HCT116 (cell line): ENCODE data around the gene CTXN2. TPM values are rescaled to one million over a fixed set of nuclear protein-coding genes. Genes with fewer than 3 reads are reported as not detected.

ENCODE experiments used
- ATAC-seq: fragments of 200-7000 bp; cut with Tn5 transposase; 2 replicates; pipeline ENCODE4 v1.9.1; 2020; ENCODE audit warnings: mild to moderate bottlenecking, moderate library complexity
- BruUV-seq: library from RNA; stranded (reverse); fragments of 400-500 nt; replicated peaks from 2 replicates; lab custom pipeline; 2021; lab: Mats Ljungman, UMichigan
- CTCF ChIA-PET: fragments of 300-600 bp; sonication (Branson Sonifier 250); formaldehyde crosslinking; loops from one replicate; lab custom pipeline; 2021; ENCODE audit warnings: antibody characterized with exemption; lab: Charles Lee
- POLR2A ChIA-PET: fragments of 300-600, 350-600 bp; sonication (Branson Sonifier 250); formaldehyde crosslinking; loops from one replicate; lab custom pipeline; 2021; ENCODE audit warnings: antibody characterized with exemption; lab: Charles Lee
- RAD21 ChIA-PET, 2 experiments: fragments of 300-600 bp; sonication (Branson Sonifier 250); formaldehyde crosslinking; loops; one replicate each; lab custom pipeline; 2023; ENCODE audit warnings: low total read pairs in 2 of 2; ENCODE audit not compliant: uncharacterized antibody in 2 of 2, unreplicated experiment in 2 of 2, low non-redundant PET in 1 of 2; lab: Charles Lee
- DNase-seq: peaks from one replicate; pipeline ENCODE4 v3.0.0-alpha.2; 2010; ENCODE audit warnings: low read depth, low spot score
- H2AFZ ChIP-seq: fragments of 200-600 bp; shearing (Covaris generic), sonication (generic); 2 replicates; pipeline ENCODE4 v1.6.1; 2017; ENCODE audit warnings: low read depth, mixed run types, mixed read lengths, antibody characterized with exemption, low read length; ENCODE audit not compliant: poor library complexity, severe bottlenecking
- H3K27ac ChIP-seq: 2 replicates; pipeline ENCODE4 v1.5.1; 2012; ENCODE audit warnings: low read depth, low read length
- H3K27me3 ChIP-seq: fragments of 200-600 bp; sonication (generic); 2 replicates; pipeline ENCODE4 v1.6.1; 2016; ENCODE audit warnings: mixed run types, low read length, mixed read lengths; ENCODE audit not compliant: insufficient read depth
- H3K36me3 ChIP-seq, 2 experiments: fragments of 200-500 bp in 1 of 2; fragments of 200-600 bp in 1 of 2; sonication (Bioruptor generic) in 1 of 2; sonication (generic) in 1 of 2; 2 replicates each; pipeline versions ENCODE4 v1.5.1 to v1.6.1; 2014 to 2016; ENCODE audit warnings: low read length in 2 of 2, inconsistent platforms in 1 of 2, mixed read lengths in 1 of 2, mixed run types in 1 of 2; ENCODE audit not compliant: insufficient read depth in 2 of 2, control insufficient read depth in 1 of 2
- H3K4me1 ChIP-seq, 2 experiments: fragments of 200-600 bp in 1 of 2; sonication (generic) in 1 of 2; 2 replicates each; pipeline versions ENCODE4 v1.5.1 to v1.6.1; 2012 to 2017; ENCODE audit warnings: low read length in 2 of 2, inconsistent platforms in 1 of 2, mild to moderate bottlenecking in 1 of 2, mixed read lengths in 1 of 2, mixed run types in 1 of 2, moderate library complexity in 1 of 2; ENCODE audit not compliant: insufficient read depth in 2 of 2, control insufficient read depth in 1 of 2
- H3K4me2 ChIP-seq: fragments of 200-600 bp; sonication (generic); 2 replicates; pipeline ENCODE4 v1.6.1; 2017; ENCODE audit warnings: mixed run types, low read length, mixed read lengths
- H3K4me3 ChIP-seq, 2 experiments: fragments of 200-600 bp in 1 of 2; sonication (generic) in 1 of 2; replicated peaks in 1 of 2; 2 replicates each; pipeline ENCODE4 v1.5.1; 2011 to 2016; ENCODE audit warnings: low read length in 2 of 2, control low read depth in 1 of 2, low read depth in 1 of 2, mild to moderate bottlenecking in 1 of 2, mixed read lengths in 1 of 2, mixed run types in 1 of 2
- H3K79me2 ChIP-seq: fragments of 200-600 bp; sonication (generic); 2 replicates; pipeline ENCODE4 v1.6.1; 2017; ENCODE audit warnings: mild to moderate bottlenecking, mixed run types, low read length, moderate library complexity, mixed read lengths; ENCODE audit not compliant: insufficient read depth
- H3K9ac ChIP-seq: fragments of 200-600 bp; sonication (generic); 2 replicates; pipeline ENCODE4 v1.6.1; 2016; ENCODE audit warnings: low read length, mixed read lengths
- H3K9me2 ChIP-seq: fragments of 200-600 bp; sonication (generic), shearing (Covaris generic); 2 replicates; pipeline ENCODE4 v1.6.1; 2017; ENCODE audit warnings: mixed run types, mild to moderate bottlenecking, moderate library complexity; ENCODE audit not compliant: insufficient read depth
- H3K9me3 ChIP-seq, 2 experiments: fragments of 200-500 bp in 1 of 2; fragments of 200-600 bp in 1 of 2; sonication (Bioruptor generic) in 1 of 2; sonication (generic) in 1 of 2; 2 replicates each; pipeline ENCODE4 v1.6.1; 2014 to 2017; ENCODE audit warnings: low read length in 2 of 2, mixed read lengths in 2 of 2, inconsistent platforms in 1 of 2, low read depth in 1 of 2, mild to moderate bottlenecking in 1 of 2, mixed run types in 1 of 2, moderate library complexity in 1 of 2; ENCODE audit not compliant: control insufficient read depth in 1 of 2, insufficient read depth in 1 of 2
- H4K20me1 ChIP-seq: fragments of 200-600 bp; sonication (generic), shearing (Covaris generic); 2 replicates; pipeline ENCODE4 v1.6.1; 2017; ENCODE audit warnings: mixed run types, mild to moderate bottlenecking, moderate library complexity; ENCODE audit not compliant: insufficient read depth
- CEBPB ChIP-seq: IDR thresholded peaks from 2 replicates; pipeline ENCODE4 v1.6.1; 2012; ENCODE audit warnings: low read depth
- EZH2phosphoT487 ChIP-seq: fragments of 200-600 bp; IDR thresholded peaks from 2 replicates; pipeline ENCODE4 v1.6.1; 2018; ENCODE audit warnings: antibody characterized with exemption, borderline replicate concordance
- JUND ChIP-seq: IDR thresholded peaks from 2 replicates; pipeline ENCODE4 v1.6.1; 2012
- SIN3A ChIP-seq: IDR thresholded peaks from 2 replicates; pipeline ENCODE4 v1.6.1; 2012; ENCODE audit warnings: low read depth
- ZNF274 ChIP-seq: fragments of 200-500 bp; sonication (Bioruptor generic); IDR thresholded peaks from 2 replicates; pipeline ENCODE4 v1.6.1; 2014; ENCODE audit warnings: mild to moderate bottlenecking, low read depth, low read length, inconsistent platforms
- intact Hi-C: fragments of 100-400 bp; cut with micrococcal nuclease; formaldehyde crosslinking; loops from 2 replicates; pipeline ENCODE4 v1.10.0; 2022
- total RNA-seq: library from RNA; stranded (reverse); gene quantifications from one replicate; pipeline ENCODE4 v1.2.1, GENCODE V29; 2021; ENCODE audit not compliant: unreplicated experiment
- TF ChIP-seq, protein P1 (sequence below): IDR thresholded peaks from 2 replicates; pipeline ENCODE4 v1.6.1; 2011; ENCODE audit warnings: mild to moderate bottlenecking, low read length, moderate library complexity; ENCODE audit not compliant: insufficient replicate concordance; ENCODE audit errors: extremely low read depth
- TF ChIP-seq, protein P2 (sequence below): IDR thresholded peaks from 2 replicates; pipeline ENCODE4 v1.6.1; 2012

The CTXN2 gene
- total RNA-seq, 1 experiment from 2014 or later = not detected

DNA sequence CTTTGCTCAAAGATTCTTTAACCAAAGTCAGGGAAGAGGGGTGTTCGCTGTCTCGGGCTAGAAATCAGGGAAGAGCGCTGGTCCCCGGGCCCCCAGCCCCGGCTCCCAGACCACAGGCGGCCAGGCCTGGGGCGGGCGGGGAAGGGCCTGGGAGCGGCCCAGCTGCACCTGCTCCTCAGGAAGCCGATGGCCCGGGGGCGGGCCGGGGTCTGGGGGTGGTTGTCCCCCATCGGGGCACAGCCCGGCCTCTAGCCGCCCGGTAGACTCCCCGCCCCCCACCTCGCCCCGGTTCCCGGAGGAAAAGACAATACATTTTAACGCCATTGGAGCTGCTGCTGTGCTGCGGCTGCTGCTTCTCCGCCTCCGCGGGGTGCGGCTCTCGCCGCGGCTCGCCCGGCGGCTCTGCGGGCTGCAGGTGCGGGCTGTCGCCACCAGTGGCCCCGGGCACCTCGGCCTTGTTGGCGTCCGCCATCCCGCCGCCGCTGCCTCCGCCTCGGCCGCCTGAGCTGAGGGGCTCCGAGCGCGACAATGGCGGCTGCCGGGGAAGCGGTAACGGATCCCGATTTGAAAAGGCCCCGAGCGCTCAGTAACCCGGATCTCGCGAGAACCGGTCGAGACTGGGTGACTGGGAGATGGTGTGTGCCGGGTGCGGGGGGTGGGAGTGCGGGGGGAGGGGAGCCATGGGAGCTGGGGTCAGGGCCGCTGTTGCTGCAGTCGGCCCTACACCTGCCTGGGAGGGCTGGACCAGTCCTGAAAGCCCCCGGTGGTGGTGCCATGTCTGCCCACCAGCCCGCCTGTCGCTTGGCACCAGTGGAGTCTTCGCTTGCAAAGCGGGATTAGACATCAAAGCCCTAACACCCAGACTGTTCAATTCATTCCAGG is 13.5 kb upstream of the CTXN2 start, which contains the start of gene MYEF2:
Gene MYEF2 (minus strand): TSS at position 530 of the 882 bp plus-strand sequence. CDS start 58 bp downstream, at position 472.
- H3K4me2 ChIP-seq = no peak within 1 kb of the TSS
- no TSS peak for BruUV-seq
- intact Hi-C loops = no loop called here

More for the DNA sequence above, 13.5 kb upstream of the CTXN2 start, which contains the start of gene MYEF2:
- Histone ChIP-seq H3K36me3 (no peaks in the 10 kb centered on the region), H3K4me1 (no peaks in the 10 kb centered on the region), H3K27me3 (no peaks in the 10 kb centered on the region), H3K4me3 (no peak within 1 kb of the TSS), H2AFZ (no peak within 1 kb of the TSS), H3K9me2 (no peaks in the 10 kb centered on the region), H3K9ac (no peak within 1 kb of the TSS), H3K27ac (no peak within 1 kb of the TSS), H3K79me2 (no peaks in the 10 kb centered on the region), H4K20me1 (no peaks in the 10 kb centered on the region), H3K9me3 (no peaks in the 10 kb centered on the region)
- ChIA-PET CTCF (no interaction called here), RAD21 (no interaction called here), POLR2A (no interaction called here)
- ATAC-seq = no peak
- no peak for DNase-seq
- TF ChIP-seq, protein P1, sequence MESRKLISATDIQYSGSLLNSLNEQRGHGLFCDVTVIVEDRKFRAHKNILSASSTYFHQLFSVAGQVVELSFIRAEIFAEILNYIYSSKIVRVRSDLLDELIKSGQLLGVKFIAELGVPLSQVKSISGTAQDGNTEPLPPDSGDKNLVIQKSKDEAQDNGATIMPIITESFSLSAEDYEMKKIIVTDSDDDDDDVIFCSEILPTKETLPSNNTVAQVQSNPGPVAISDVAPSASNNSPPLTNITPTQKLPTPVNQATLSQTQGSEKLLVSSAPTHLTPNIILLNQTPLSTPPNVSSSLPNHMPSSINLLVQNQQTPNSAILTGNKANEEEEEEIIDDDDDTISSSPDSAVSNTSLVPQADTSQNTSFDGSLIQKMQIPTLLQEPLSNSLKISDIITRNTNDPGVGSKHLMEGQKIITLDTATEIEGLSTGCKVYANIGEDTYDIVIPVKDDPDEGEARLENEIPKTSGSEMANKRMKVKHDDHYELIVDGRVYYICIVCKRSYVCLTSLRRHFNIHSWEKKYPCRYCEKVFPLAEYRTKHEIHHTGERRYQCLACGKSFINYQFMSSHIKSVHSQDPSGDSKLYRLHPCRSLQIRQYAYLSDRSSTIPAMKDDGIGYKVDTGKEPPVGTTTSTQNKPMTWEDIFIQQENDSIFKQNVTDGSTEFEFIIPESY = no peak
- no peak for TF ChIP-seq JUND
- TF ChIP-seq CEBPB = no peak
- no peak for TF ChIP-seq SIN3A
- TF ChIP-seq, protein P2, sequence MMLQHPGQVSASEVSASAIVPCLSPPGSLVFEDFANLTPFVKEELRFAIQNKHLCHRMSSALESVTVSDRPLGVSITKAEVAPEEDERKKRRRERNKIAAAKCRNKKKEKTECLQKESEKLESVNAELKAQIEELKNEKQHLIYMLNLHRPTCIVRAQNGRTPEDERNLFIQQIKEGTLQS = no peak
- TF ChIP-seq EZH2phosphoT487 = no peak
- TF ChIP-seq ZNF274 = no peak
